Heart left ventricle (tissue), 16 donors: ENCODE results near the gene ST6GALNAC2. TPM values are rescaled to one million over a fixed set of nuclear protein-coding genes. Genes with fewer than 3 reads are reported as not detected.
A peak's percentile ranks its signal among the peaks of the same experiment; 100 is the strongest.

Experiments
- ATAC-seq, 4 donors: fragments of 200-7000 bp; cut with Tn5 transposase; one replicate each; pipeline ENCODE4 v1.9.1; 2020 to 2022; ENCODE audit warnings: moderate library complexity in 4 of 4, mild to moderate bottlenecking in 3 of 4, moderate number of reproducible peaks in 1 of 4
- DNase-seq, 5 donors: peaks; one replicate each; pipeline ENCODE4 v3.0.0-alpha.2; 2020
- H3K27ac ChIP-seq, 12 donors: fragments of 200-600 bp; sonication (generic) in 4 of 12; one replicate each; pipeline versions ENCODE4 v1.5.0 to v1.8.0; 2016 to 2022; ENCODE audit warnings: mild to moderate bottlenecking in 2 of 12
- H3K27me3 ChIP-seq, 9 donors: fragments of 200-600 bp; sonication (generic) in 2 of 9; one replicate each; pipeline versions ENCODE4 v1.5.1 to v1.8.0; 2016 to 2022; ENCODE audit warnings: mild to moderate bottlenecking in 3 of 9
- H3K36me3 ChIP-seq, 9 donors: fragments of 200-600 bp; sonication (generic) in 2 of 9; one replicate each; pipeline versions ENCODE4 v1.5.0 to v1.8.0; 2018 to 2022; ENCODE audit warnings: mild to moderate bottlenecking in 2 of 9
- H3K4me1 ChIP-seq, 12 donors: fragments of 200-600 bp; sonication (generic) in 4 of 12; one replicate each; pipeline versions ENCODE4 v1.5.0 to v1.8.0; 2016 to 2022; ENCODE audit warnings: mild to moderate bottlenecking in 3 of 12
- H3K4me3 ChIP-seq, 12 donors: fragments of 200-600 bp; sonication (generic) in 4 of 12; one replicate each; pipeline versions ENCODE4 v1.5.0 to v1.8.0; 2017 to 2022; ENCODE audit warnings: mild to moderate bottlenecking in 9 of 12, moderate library complexity in 4 of 12
- H3K9me3 ChIP-seq, 12 donors: fragments of 200-600 bp; sonication (generic) in 4 of 12; one replicate each; pipeline versions ENCODE4 v1.5.0 to v1.8.0; 2016 to 2022; ENCODE audit warnings: mild to moderate bottlenecking in 1 of 12
- POLR2A ChIP-seq, 2 donors: fragments of 450-650 bp; IDR thresholded peaks; one replicate each; pipeline ENCODE4 v1.6.1; 2017; ENCODE audit warnings: antibody characterized with exemption in 2 of 2, mild to moderate bottlenecking in 2 of 2, moderate library complexity in 2 of 2
- WGBS, 4 donors: extraction: QIAGEN DNeasy Blood & Tissue Kit in 2 of 4; methylation state at CpG; one replicate each; pipeline versions ENCODE4 v1.1.5 to v1.1.7; 2013 to 2018; 5-methylcytosine and 5-hydroxymethylcytosine counted together
- intact Hi-C, 10 donors: fragments of 100-400 bp; cut with DNase I; formaldehyde crosslinking; loops; one replicate each; pipeline versions ENCODE4 v1.11.1 to v1.14.2; 2022
- polyA plus RNA-seq, 2 donors: library from polyadenylated mRNA; stranded (reverse); fragments of 200-250 nt; gene quantifications; one replicate each; pipeline ENCODE4 v1.2.3, GENCODE V29; 2013
- total RNA-seq, 9 donors: library from RNA; depleted of rRNA in 2 of 9; stranded (reverse); fragments of >200 nt in 2 of 9; fragmentation: NEBNext Ultra II Directional in 3 of 9; extraction: Animal tissue kit (Norgen Biotek cat#: 25700) in 3 of 9; gene quantifications; one replicate each; pipeline versions ENCODE4 v1.1.0 to v1.2.4, GENCODE V29; 2016 to 2023
- TF ChIP-seq, protein P1 (sequence below), 12 donors: fragments of 200-600 bp; sonication (generic) in 4 of 12; IDR thresholded peaks; one replicate each; pipeline versions ENCODE4 v1.5.0 to v1.8.0; 2018 to 2022; ENCODE audit warnings: antibody characterized with exemption in 12 of 12, mild to moderate bottlenecking in 5 of 12
- donor health status: ischemic (EF 13 %, LVEDD 7.1; RV severe dilation, severe dysfunction).
- donor health status: healthy with polysubstance abuse.
- donor health status: DM: no; HTN: yes; CAD: no.
- donor health status: DM: no; HTN: no; CAD: no.
- donor health status: ischemic (EF 25% LVEDD 6.9; RV normal size, moderate dysfunction).
- donor health status: ischemic (EF 25% LVEDD 5.7; RV mildly dilated, moderate dysfunction).
- donor health status: healthy.
- donor health status: DM: yes; HTN: yes; CAD: no.
- donor health status: ischemic (EF 35%, LVEDD 5.7; RV mildly dilated, moderate dysfunction).
- donor health status: nonischemic (EF 11% LVEDD 7.7; RV severe dilation, severe dysfunction).
- donor health status: DM: yes; HTN: yes; CAD: no.
- donor health status: PGD.
- donor health status: ischemic (EF 29% LVEDD 5.4; RV normal size, mild dysfunction).
- donor health status: nonischemic (EF 23%, LVEDD 6.1; RV moderate dilation, normal function).

ST6GALNAC2 gene
- total and polyA plus RNA-seq, 11 donors = 2.1 to 7.8 (median 4.9) TPM

DNA sequence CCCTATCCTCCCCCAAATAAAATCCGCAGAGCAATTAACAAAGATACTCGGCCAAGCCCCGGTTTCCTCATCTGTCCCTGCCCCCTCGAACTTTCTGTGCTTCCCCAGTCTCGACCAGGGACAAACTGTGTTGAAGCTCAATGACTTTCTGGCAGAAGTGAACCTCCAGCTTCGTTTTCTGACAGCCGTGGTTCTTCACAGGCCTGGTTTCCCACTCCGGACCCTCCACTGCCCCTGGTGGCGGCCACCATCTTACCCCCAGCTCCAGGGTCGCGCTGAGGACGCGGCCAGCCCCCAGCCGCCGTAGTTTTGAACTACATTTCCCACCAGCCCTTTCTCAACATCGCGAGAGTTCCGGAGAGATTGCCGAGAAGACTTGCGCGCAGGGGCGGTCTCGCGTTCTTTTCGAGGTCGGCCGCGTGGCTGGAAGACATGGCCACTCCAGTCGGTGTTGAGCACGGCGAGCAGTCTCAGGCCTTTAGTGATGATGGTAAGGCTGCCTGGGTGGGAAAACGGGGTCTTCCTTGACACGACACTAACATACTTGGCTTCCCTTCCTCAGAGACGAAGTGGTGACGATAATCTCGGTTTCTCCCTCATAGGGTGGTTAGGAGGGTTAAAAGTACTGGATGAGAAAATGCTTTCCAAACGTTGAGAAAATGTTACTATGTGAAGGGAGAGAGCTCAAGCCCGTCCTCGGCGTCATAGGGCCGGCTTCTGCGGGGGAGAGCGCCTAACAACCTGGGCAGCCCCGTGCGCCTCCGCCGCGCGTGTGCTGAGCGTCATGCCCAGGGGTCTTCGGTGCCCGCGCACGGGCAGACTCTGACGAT, 28.1 kb downstream of the ST6GALNAC2 start:
- H3K4me1 ChIP-seq = peaks cover 5 to 61% (median 48%) of the 10 kb centered on the region in 12 donors

DNA sequence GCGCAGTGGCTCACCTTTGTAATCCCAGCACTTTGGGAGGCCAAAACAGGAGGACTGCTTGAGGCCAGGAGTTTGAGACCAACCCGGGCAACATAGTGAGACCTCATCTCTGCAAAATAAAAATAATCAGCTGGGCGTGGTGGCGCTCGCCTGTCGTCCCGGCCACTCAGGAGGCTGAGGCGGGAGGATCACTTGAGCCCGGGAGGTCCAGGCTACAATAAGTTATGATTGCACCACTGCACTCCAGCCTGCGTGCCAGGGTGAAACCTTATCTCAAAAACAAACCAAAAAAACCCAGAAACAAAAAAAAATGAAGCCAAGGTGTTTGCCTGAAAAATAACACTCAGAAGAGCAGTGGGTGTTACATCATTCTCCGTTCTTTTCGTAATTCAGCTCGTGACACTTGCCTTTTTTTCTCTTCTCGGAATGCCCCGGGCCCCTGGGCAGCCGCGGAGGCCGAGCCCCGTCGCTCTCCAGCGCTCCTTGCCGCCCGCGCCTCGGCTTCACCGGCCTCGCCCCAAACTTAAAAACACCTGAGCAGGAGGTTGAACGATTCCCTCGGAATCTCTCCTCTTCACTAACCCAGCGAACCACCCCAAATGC, 28.8 kb downstream of the ST6GALNAC2 start:
- Histone ChIP-seq H3K27ac (peak overlapping the region; percentile 74 to 95 (median 84)), H3K27me3 (no peaks in the 10 kb centered on the region), H3K9me3 (no peaks in the 10 kb centered on the region), H3K4me3 (peak overlapping the region; percentile 54 to 88 (median 73)), H3K4me1 (peaks cover 5 to 57% (median 44%) of the 10 kb centered on the region in 12 donors), H3K36me3 (peaks cover 0 to 17% (median 10%) of the 10 kb centered on the region in 9 donors)
- DNase-seq = peak in 1 of 5 donors; percentile 33
- WGBS, 4 donors = 41 to 47% (median 44%) methylated on average over 30 of the region's 30 CpGs
- TF ChIP-seq, protein P1, sequence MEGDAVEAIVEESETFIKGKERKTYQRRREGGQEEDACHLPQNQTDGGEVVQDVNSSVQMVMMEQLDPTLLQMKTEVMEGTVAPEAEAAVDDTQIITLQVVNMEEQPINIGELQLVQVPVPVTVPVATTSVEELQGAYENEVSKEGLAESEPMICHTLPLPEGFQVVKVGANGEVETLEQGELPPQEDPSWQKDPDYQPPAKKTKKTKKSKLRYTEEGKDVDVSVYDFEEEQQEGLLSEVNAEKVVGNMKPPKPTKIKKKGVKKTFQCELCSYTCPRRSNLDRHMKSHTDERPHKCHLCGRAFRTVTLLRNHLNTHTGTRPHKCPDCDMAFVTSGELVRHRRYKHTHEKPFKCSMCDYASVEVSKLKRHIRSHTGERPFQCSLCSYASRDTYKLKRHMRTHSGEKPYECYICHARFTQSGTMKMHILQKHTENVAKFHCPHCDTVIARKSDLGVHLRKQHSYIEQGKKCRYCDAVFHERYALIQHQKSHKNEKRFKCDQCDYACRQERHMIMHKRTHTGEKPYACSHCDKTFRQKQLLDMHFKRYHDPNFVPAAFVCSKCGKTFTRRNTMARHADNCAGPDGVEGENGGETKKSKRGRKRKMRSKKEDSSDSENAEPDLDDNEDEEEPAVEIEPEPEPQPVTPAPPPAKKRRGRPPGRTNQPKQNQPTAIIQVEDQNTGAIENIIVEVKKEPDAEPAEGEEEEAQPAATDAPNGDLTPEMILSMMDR (IDR thresholded peaks at IDR 0.05) = no peak
- TF ChIP-seq POLR2A (IDR thresholded peaks at IDR 0.05) = no peak
- peak in 2 of 4 donors; percentile 9 to 11 for ATAC-seq
- intact Hi-C loops = loop anchor here in 7 of 10 donors (1.0 to 10.0 kb wide), 11 partner anchors 65 to 170 kb away; partner anchors contain the start of genes MXRA7 (in 3 of the 7), JMJD6 (in 2 of the 7) and METTL23 (in 2 of the 7)

More for the DNA sequence above, 28.1 kb downstream of the ST6GALNAC2 start:
- peak; percentile 76 to 92 (median 92) for ATAC-seq
- Histone ChIP-seq H3K27me3 (no peaks in the 10 kb centered on the region), H3K9me3 (no peaks in the 10 kb centered on the region), H3K27ac (peak overlapping the region; percentile 74 to 95 (median 84)), H3K4me3 (peak overlapping the region; percentile 54 to 88 (median 73)), H3K36me3 (peaks cover 0 to 22% (median 13%) of the 10 kb centered on the region in 9 donors)
- TF ChIP-seq POLR2A (IDR thresholded peaks at IDR 0.05) = peak in 1 of 2 donors; percentile 77
- TF ChIP-seq, protein P1 (IDR thresholded peaks at IDR 0.05) = peak; percentile 33 to 70 (median 49)
- DNase-seq = peak; percentile 94 to 96 (median 95)
- intact Hi-C loops = loop anchor here in 7 of 10 donors (1.0 to 10.0 kb wide), 11 partner anchors 65 to 170 kb away; partner anchors contain the start of genes MXRA7 (in 3 of the 7), JMJD6 (in 2 of the 7) and METTL23 (in 2 of the 7)
- 0 to 1% (median 1%) methylated on average over 52 to 55 of the region's 55 CpGs for WGBS, 4 donors

DNA sequence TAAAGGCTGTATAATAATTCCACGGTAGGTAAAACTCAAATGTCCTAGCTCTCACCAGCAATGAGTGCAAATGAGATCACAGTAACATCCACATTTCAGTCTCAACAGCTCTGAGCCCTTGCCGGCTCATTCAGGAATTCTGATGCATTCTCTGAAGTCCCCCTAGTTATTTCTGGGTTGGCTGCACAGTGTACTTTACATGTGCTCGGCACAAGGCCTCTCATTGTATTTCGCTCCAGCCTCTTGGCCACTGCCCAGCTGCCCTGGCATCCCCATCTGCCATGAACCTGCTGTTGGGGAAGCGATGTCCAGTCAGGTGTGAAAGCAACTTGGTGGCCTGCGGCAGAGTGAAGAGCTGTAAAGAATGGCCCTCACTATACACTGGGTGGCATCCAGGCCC, 31.5 kb downstream of the ST6GALNAC2 start:
- Histone ChIP-seq H3K27me3 (no peaks in the 10 kb centered on the region), H3K4me3 (no peak overlapping the region), H3K9me3 (no peaks in the 10 kb centered on the region), H3K4me1 (peaks cover 4 to 38% (median 23%) of the 10 kb centered on the region in 12 donors), H3K36me3 (no peaks in the 10 kb centered on the region), H3K27ac (peak overlapping the region in 11 of 12 donors; percentile 3 to 71 (median 53))
- DNase-seq = peak in 2 of 5 donors; percentile 49 to 70
- TF ChIP-seq, protein P1 (IDR thresholded peaks at IDR 0.05) = no peak
- TF ChIP-seq POLR2A (IDR thresholded peaks at IDR 0.05) = no peak
- ATAC-seq = peak; percentile 17 to 48 (median 45)
- intact Hi-C loops = loop anchor here in 3 of 10 donors (10.0 kb wide), 3 partner anchors 111 to 161 kb away; partner anchors contain the start of gene MXRA7 (in 1 of the 3)
- WGBS, 4 donors = 38 to 51% (median 48%) methylated on average over 6 of the region's 6 CpGs
